Epithelial cell of alveolus of lung (primary cell): ENCODE data around the gene PGM1. TPM values are rescaled to one million over a fixed set of nuclear protein-coding genes. Genes with fewer than 3 reads are reported as not detected.

Experiments
- total RNA-seq: library from RNA; depleted of rRNA; stranded (reverse); fragments of >200 nt; gene quantifications from 2 replicates; pipeline ENCODE4 v1.2.1, GENCODE V29; 2015

Gene PGM1
- 64.2 and 88.4 TPM in 2 replicates for total RNA-seq

GRCh38 chr1:63593303-63593885 is at the start of gene PGM1:
Gene PGM1 (plus strand): TSS chr1:63593411. CDS start chr1:63593489, 78 bp downstream.

Other genes starting within 250 kb of the PGM1 start
- 10.6 and 11.1 TPM in 2 replicates for gene ALG6, start 225.8 kb upstream of the PGM1 start, total RNA-seq
- gene ITGB3BP, start 70.2 kb upstream of the PGM1 start, total RNA-seq: 11.9 and 28.8 TPM in 2 replicates
- 3.0 and 5.5 TPM in 2 replicates for gene EFCAB7, start 69.9 kb upstream of the PGM1 start, total RNA-seq
- gene ROR1, start 180.6 kb downstream of the PGM1 start, total RNA-seq: 10.2 and 18.7 TPM in 2 replicates